ENCODE results near the gene GPC4. TPM values are rescaled to one million over a fixed set of nuclear protein-coding genes. Genes with fewer than 3 reads are reported as not detected.

The GPC4 gene
- total and polyA plus RNA-seq, 9 of the 15 experiments (the other 6 are each of a cell fraction or from before 2014, with no cell fraction given): 0.11 TPM; not detected in 8

DNA sequence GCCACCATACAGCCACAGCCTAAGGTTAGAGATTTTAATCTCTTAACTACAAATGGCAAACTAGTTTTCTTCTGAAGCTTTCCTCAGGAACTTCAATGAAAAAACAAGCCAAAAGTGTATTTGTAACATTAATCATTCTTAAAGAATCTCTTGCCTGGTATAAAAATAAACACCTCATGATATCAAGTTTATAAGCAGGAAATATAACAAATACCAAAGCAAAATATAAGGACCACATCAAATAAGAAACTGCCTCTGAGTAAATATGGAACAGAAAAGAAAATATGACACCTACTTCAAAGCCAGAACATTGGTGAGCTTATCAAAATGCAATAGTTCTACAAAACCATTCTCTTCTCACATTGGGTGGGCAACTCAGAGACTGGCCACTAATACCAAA is 89.9 kb downstream of the GPC4 start:
- Histone ChIP-seq H3K79me2 (ENCODE audit: control insufficient read depth, insufficient read depth, low read length) (no peaks in the 10 kb centered on the region), H3K4me1 (replicated peaks in 1 of 2; ENCODE audit: control insufficient read depth in 2 of 2, insufficient read depth in 2 of 2, low read length in 2 of 2) (no peaks in the 10 kb centered on the region), H2AFZ (ENCODE audit: low read depth, low read length) (no peak overlapping the region), H3K4me2 (ENCODE audit: insufficient read depth, low read length) (no peak overlapping the region), H3K4me3 (no peak overlapping the region), H3K36me3 (ENCODE audit: control insufficient read depth, insufficient read depth, low read length) (no peaks in the 10 kb centered on the region), H3K27ac (ENCODE audit: extremely low read depth, low read depth, low read length) (no peak overlapping the region), H4K20me1 (replicated peaks; ENCODE audit: control insufficient read depth, insufficient read depth, low read length) (no peaks in the 10 kb centered on the region), H3K9ac (ENCODE audit: insufficient read depth in 1 of 2, low read depth in 2 of 2, low read length in 2 of 2) (no peak overlapping the region), H3K27me3 (ENCODE audit: control insufficient read depth in 2 of 2, insufficient read depth in 2 of 2, low read length in 2 of 2) (no peaks in the 10 kb centered on the region), H3K9me3 (replicated peaks; ENCODE audit: control insufficient read depth, insufficient read depth, low read depth, low read length) (no peaks in the 10 kb centered on the region), H3K9me1 (ENCODE audit: control insufficient read depth, insufficient read depth, low read length) (no peaks in the 10 kb centered on the region)
- ATAC-seq (no peak), FAIRE-seq (no peak), DNase-seq (ENCODE audit: extremely low read depth in 1 of 4, low spot score in 3 of 4) (no peak)
- POLR2A ChIA-PET: no interaction called here
- no TSS peak for BruUV-seq (replicated peaks)
- CTCF ChIA-PET (ENCODE audit: low intra/inter-chr PET ratio): no interaction called here
- in situ Hi-C loops (cut with MboI) (no loop called here), intact Hi-C loops (cut with micrococcal nuclease) (no loop called here)
- TF ChIP-seq RAD51 (IDR thresholded peaks at IDR 0.05; ENCODE audit: borderline replicate concordance, low read depth) (no peak), CREBBP (IDR thresholded peaks at IDR 0.05; ENCODE audit: low read depth, low read length) (no peak), FOXP1 (CRISPR knock-in tag; IDR thresholded peaks at IDR 0.05) (no peak), ZNF263 (CRISPR knock-in tag; IDR thresholded peaks at IDR 0.05; ENCODE audit: borderline replicate concordance) (no peak), CXXC5 (CRISPR knock-in tag; IDR thresholded peaks at IDR 0.05) (no peak), ARHGAP35 (IDR thresholded peaks at IDR 0.05; ENCODE audit: partially characterized antibody) (no peak), RBM25 (IDR thresholded peaks at IDR 0.05; ENCODE audit: low read depth, low read length, severe bottlenecking) (no peak), ZNF175 (CRISPR knock-in tag; IDR thresholded peaks at IDR 0.05; ENCODE audit: low read depth) (no peak), NR4A1 (CRISPR knock-in tag; IDR thresholded peaks at IDR 0.05) (no peak), NR4A1 (tag; IDR thresholded peaks at IDR 0.05) (no peak), ZNF449 (CRISPR knock-in tag; IDR thresholded peaks at IDR 0.05) (no peak), KDM4B (IDR thresholded peaks at IDR 0.05; ENCODE audit: borderline replicate concordance in 2 of 2, low read depth in 1 of 2) (no peak), ELF4 (CRISPR knock-in tag; IDR thresholded peaks at IDR 0.05) (no peak), NFYB (IDR thresholded peaks at IDR 0.05; ENCODE audit: extremely low read depth, insufficient read length) (no peak), ZNF280B (CRISPR knock-in tag; IDR thresholded peaks at IDR 0.05) (no peak), ZBTB7A (IDR thresholded peaks at IDR 0.05; ENCODE audit: borderline replicate concordance, control insufficient read depth, low read depth, low read length) (no peak)
- TF ChIP-seq, protein P1, sequence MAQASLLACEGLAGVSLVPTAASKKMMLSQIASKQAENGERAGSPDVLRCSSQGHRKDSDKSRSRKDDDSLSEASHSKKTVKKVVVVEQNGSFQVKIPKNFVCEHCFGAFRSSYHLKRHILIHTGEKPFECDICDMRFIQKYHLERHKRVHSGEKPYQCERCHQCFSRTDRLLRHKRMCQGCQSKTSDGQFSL (CRISPR knock-in tag; IDR thresholded peaks at IDR 0.05): no peak
- TF ChIP-seq, protein P1 (tag; IDR thresholded peaks at IDR 0.05): no peak
- TF ChIP-seq, protein P2, sequence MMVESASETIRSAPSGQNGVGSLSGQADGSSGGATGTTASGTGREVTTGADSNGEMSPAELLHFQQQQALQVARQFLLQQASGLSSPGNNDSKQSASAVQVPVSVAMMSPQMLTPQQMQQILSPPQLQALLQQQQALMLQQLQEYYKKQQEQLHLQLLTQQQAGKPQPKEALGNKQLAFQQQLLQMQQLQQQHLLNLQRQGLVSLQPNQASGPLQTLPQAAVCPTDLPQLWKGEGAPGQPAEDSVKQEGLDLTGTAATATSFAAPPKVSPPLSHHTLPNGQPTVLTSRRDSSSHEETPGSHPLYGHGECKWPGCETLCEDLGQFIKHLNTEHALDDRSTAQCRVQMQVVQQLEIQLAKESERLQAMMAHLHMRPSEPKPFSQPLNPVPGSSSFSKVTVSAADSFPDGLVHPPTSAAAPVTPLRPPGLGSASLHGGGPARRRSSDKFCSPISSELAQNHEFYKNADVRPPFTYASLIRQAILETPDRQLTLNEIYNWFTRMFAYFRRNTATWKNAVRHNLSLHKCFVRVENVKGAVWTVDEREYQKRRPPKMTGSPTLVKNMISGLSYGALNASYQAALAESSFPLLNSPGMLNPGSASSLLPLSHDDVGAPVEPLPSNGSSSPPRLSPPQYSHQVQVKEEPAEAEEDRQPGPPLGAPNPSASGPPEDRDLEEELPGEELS (CRISPR knock-in tag; IDR thresholded peaks at IDR 0.05; ENCODE audit: borderline replicate concordance): no peak

Measured in K562 (cell line).